DMS 273 (cell line): Measurements from ENCODE around the gene FOXN1.

ENCODE experiments used
- DNase-seq: peaks from one replicate; lab custom pipeline; 2025; ENCODE audit not compliant: unreplicated experiment; lab: John Stamatoyannopoulos, UW

Gene FOXN1

GRCh38 chr17:28498652-28499363 lies 7.3 kb upstream of the FOXN1 start:
- DNase-seq = no peak

GRCh38 chr17:28499364-28499664 lies 6.8 kb upstream of the FOXN1 start:
- no peak for DNase-seq

- DNase-seq = no peak
These were observed 6.3 kb upstream of the FOXN1 start for GRCh38 chr17:28499684-28500357.

- peak; percentile 89 for DNase-seq
These were observed 5.3 kb upstream of the FOXN1 start for GRCh38 chr17:28500712-28501379.

- peak; percentile 48 for DNase-seq
These were observed 4.5 kb upstream of the FOXN1 start for GRCh38 chr17:28501421-28502284.

- DNase-seq = no peak
These were observed 2.7 kb upstream of the FOXN1 start for GRCh38 chr17:28503420-28503819.

GRCh38 chr17:28506763-28507487 lies 777 bp downstream of the FOXN1 start:
- DNase-seq = no peak

GRCh38 chr17:28507567-28508203 lies 1.5 kb downstream of the FOXN1 start:
- peak; percentile 74 for DNase-seq

GRCh38 chr17:28508211-28508724 lies 2.1 kb downstream of the FOXN1 start:
- DNase-seq = peak; percentile 74

- no peak for DNase-seq
These were observed 3.6 kb downstream of the FOXN1 start for GRCh38 chr17:28509789-28510188.

GRCh38 chr17:28511858-28512461 lies 5.8 kb downstream of the FOXN1 start:
- no peak for DNase-seq

- no peak for DNase-seq
These were observed 7.3 kb downstream of the FOXN1 start for GRCh38 chr17:28513476-28513875.

- no peak for DNase-seq
These were observed 8.4 kb downstream of the FOXN1 start for GRCh38 chr17:28514561-28515002.

- DNase-seq = no peak
These were observed 9.4 kb downstream of the FOXN1 start for GRCh38 chr17:28515518-28515917.

GRCh38 chr17:28518132-28518531 lies 12.0 kb downstream of the FOXN1 start:
- no peak for DNase-seq

GRCh38 chr17:28518578-28518977 lies 12.4 kb downstream of the FOXN1 start:
- DNase-seq = no peak

GRCh38 chr17:28519236-28519635 lies 13.1 kb downstream of the FOXN1 start:
- no peak for DNase-seq

- no peak for DNase-seq
These were observed 14.5 kb downstream of the FOXN1 start for GRCh38 chr17:28520687-28521086.

- DNase-seq = no peak
These were observed 15.3 kb downstream of the FOXN1 start for GRCh38 chr17:28521311-28522085.
